H1 (cell line): ENCODE results near the gene TSPAN5. TPM values are rescaled to one million over a fixed set of nuclear protein-coding genes. Genes with fewer than 3 reads are reported as not detected.

Experiments
- CTCF ChIA-PET: fragments of 300-600 bp; sonication (Branson Sonifier 250); formaldehyde crosslinking; loops from one replicate; lab custom pipeline; 2021; ENCODE audit not compliant: partially characterized antibody; lab: Charles Lee
- POLR2A ChIA-PET: fragments of 300-600 bp; sonication (Branson Sonifier 250); formaldehyde crosslinking; loops from one replicate; lab custom pipeline; 2021; ENCODE audit warnings: inconsistent platforms; ENCODE audit not compliant: partially characterized antibody; lab: Charles Lee
- DNase-seq, 2 experiments: peaks; one replicate each; pipeline versions ENCODE4 v3.0.0 to v3.0.0-alpha.2; 2010 to 2022; ENCODE audit warnings: low spot score in 2 of 2, low read depth in 1 of 2, mixed read lengths in 1 of 2
- FAIRE-seq: peaks from 2 replicates; lab custom pipeline; 2011; peaks lifted over from hg19 to GRCh38; lab: Jason Lieb, UNC
- H2AFZ ChIP-seq: 2 replicates; pipeline ENCODE4 v1.8.1; 2012; ENCODE audit warnings: low read length, inconsistent platforms
- H2AK5ac ChIP-seq: 2 replicates; pipeline ENCODE4 v1.6.1; 2013; ENCODE audit warnings: low read depth, low read length
- H2BK120ac ChIP-seq: replicated peaks from 2 replicates; pipeline ENCODE3; 2013; ENCODE audit warnings: low read depth, low read length, inconsistent platforms
- H2BK12ac ChIP-seq: 2 replicates; pipeline ENCODE4 v1.6.1; 2013; ENCODE audit warnings: low read depth, low read length
- H2BK15ac ChIP-seq: 2 replicates; pipeline ENCODE4 v1.6.1; 2013; ENCODE audit warnings: low read length
- H2BK20ac ChIP-seq: 2 replicates; pipeline ENCODE4 v1.6.1; 2013; ENCODE audit warnings: low read length
- H2BK5ac ChIP-seq: 2 replicates; pipeline ENCODE4 v1.6.1; 2013; ENCODE audit warnings: low read depth, low read length
- H3K14ac ChIP-seq: 2 replicates; pipeline ENCODE4 v1.6.1; 2013; ENCODE audit warnings: inconsistent platforms; ENCODE audit not compliant: insufficient read length
- H3K18ac ChIP-seq: 2 replicates; pipeline ENCODE4 v1.6.1; 2013; ENCODE audit warnings: low read length; ENCODE audit errors: extremely low read depth
- H3K23ac ChIP-seq: 2 replicates; pipeline ENCODE4 v1.6.1; 2013; ENCODE audit warnings: inconsistent platforms; ENCODE audit not compliant: insufficient read length
- H3K23me2 ChIP-seq: 2 replicates; pipeline ENCODE4 v1.6.1; 2013; ENCODE audit warnings: low read depth, low read length
- H3K27ac ChIP-seq: 2 replicates; pipeline ENCODE4 v1.6.1; 2011; ENCODE audit warnings: low read depth, low read length, inconsistent platforms
- H3K27me3 ChIP-seq, 4 experiments: replicated peaks in 1 of 4; 1 replicate in 1 of 4; 2 replicates in 3 of 4; pipeline versions ENCODE4 v1.6.1 to v1.8.1; 2011 to 2013; ENCODE audit warnings: low read length in 3 of 4, mild to moderate bottlenecking in 3 of 4, inconsistent platforms in 2 of 4, mixed read lengths in 2 of 4, moderate library complexity in 1 of 4; ENCODE audit not compliant: control insufficient read depth in 3 of 4, insufficient read depth in 3 of 4; ENCODE audit errors: extremely low read depth in 1 of 4
- H3K36me3 ChIP-seq, 4 experiments: 2 replicates each; pipeline versions ENCODE4 v1.6.1 to v1.8.1; 2011 to 2013; ENCODE audit warnings: mild to moderate bottlenecking in 4 of 4, low read length in 3 of 4, moderate library complexity in 2 of 4, control low read depth in 1 of 4, inconsistent platforms in 1 of 4; ENCODE audit not compliant: insufficient read depth in 4 of 4, control insufficient read depth in 2 of 4
- H3K4ac ChIP-seq: replicated peaks from 2 replicates; pipeline ENCODE3; 2013; ENCODE audit warnings: low read length, low read depth, mixed read lengths, inconsistent platforms; ENCODE audit not compliant: insufficient read length
- H3K4me1 ChIP-seq, 4 experiments: replicated peaks in 1 of 4; 1 replicate in 1 of 4; 2 replicates in 3 of 4; pipeline versions ENCODE4 v1.6.1 to v1.8.1; 2011 to 2013; ENCODE audit warnings: low read length in 3 of 4, inconsistent platforms in 2 of 4, mixed read lengths in 1 of 4; ENCODE audit not compliant: insufficient read depth in 4 of 4, control insufficient read depth in 3 of 4
- H3K4me2 ChIP-seq, 2 experiments: 2 replicates each; pipeline versions ENCODE4 v1.6.1 to v1.8.1; 2011 to 2013; ENCODE audit warnings: low read depth in 2 of 2, low read length in 2 of 2, control low read depth in 1 of 2, inconsistent platforms in 1 of 2, mild to moderate bottlenecking in 1 of 2; ENCODE audit not compliant: insufficient read depth in 1 of 2
- H3K4me3 ChIP-seq, 4 experiments: fragments of 200-600, 300-600 bp in 1 of 4; sonication (generic), shearing (Covaris generic), sonication (Bioruptor Twin) in 1 of 4; 2 replicates each; pipeline versions ENCODE4 v1.5.1 to v1.8.1; 2011 to 2016; ENCODE audit warnings: low read length in 4 of 4, low read depth in 3 of 4, control low read depth in 2 of 4, inconsistent platforms in 2 of 4, mild to moderate bottlenecking in 2 of 4, mixed read lengths in 1 of 4, moderate library complexity in 1 of 4; ENCODE audit not compliant: insufficient read depth in 2 of 4; ENCODE audit errors: extremely low read depth in 1 of 4
- H3K56ac ChIP-seq: replicated peaks from 2 replicates; pipeline ENCODE3; 2013; ENCODE audit warnings: low read depth, mild to moderate bottlenecking, mixed read lengths, low read length, inconsistent platforms; ENCODE audit not compliant: insufficient read length
- H3K79me1 ChIP-seq: 2 replicates; pipeline ENCODE4 v1.6.1; 2013; ENCODE audit warnings: low read depth, low read length, control low read depth
- H3K79me2 ChIP-seq, 2 experiments: 2 replicates each; pipeline versions ENCODE4 v1.6.1 to v1.8.1; 2012 to 2013; ENCODE audit warnings: low read length in 2 of 2, mild to moderate bottlenecking in 2 of 2, inconsistent platforms in 1 of 2; ENCODE audit not compliant: insufficient read depth in 2 of 2, control insufficient read depth in 1 of 2
- H3K9ac ChIP-seq, 4 experiments: replicated peaks in 1 of 4; 1 replicate in 1 of 4; 2 replicates in 3 of 4; pipeline versions ENCODE4 v1.6.1 to v1.8.1; 2011 to 2013; ENCODE audit warnings: low read depth in 3 of 4, low read length in 3 of 4, control low read depth in 2 of 4, mild to moderate bottlenecking in 2 of 4, moderate library complexity in 2 of 4, inconsistent platforms in 1 of 4; ENCODE audit errors: extremely low read depth in 1 of 4
- H3K9me3 ChIP-seq, 2 experiments: 2 replicates each; pipeline versions ENCODE4 v1.6.1 to v1.8.1; 2012 to 2013; ENCODE audit warnings: mild to moderate bottlenecking in 2 of 2, moderate library complexity in 2 of 2, control low read depth in 1 of 2, inconsistent platforms in 1 of 2, low read depth in 1 of 2, low read length in 1 of 2, mixed read lengths in 1 of 2; ENCODE audit not compliant: insufficient read depth in 2 of 2
- H4K20me1 ChIP-seq, 2 experiments: replicated peaks in 1 of 2; 2 replicates each; pipeline versions ENCODE3 to v1.8.1; 2011 to 2013; ENCODE audit warnings: inconsistent platforms in 2 of 2, low read length in 2 of 2, mild to moderate bottlenecking in 1 of 2; ENCODE audit not compliant: insufficient read depth in 2 of 2, control insufficient read depth in 1 of 2
- H4K5ac ChIP-seq: 2 replicates; pipeline ENCODE4 v1.6.1; 2013; ENCODE audit warnings: low read length, low read depth, mixed read lengths, inconsistent platforms; ENCODE audit not compliant: insufficient read length
- H4K8ac ChIP-seq: 2 replicates; pipeline ENCODE4 v1.8.0; 2013; ENCODE audit warnings: mild to moderate bottlenecking, moderate library complexity, low read length, inconsistent platforms; ENCODE audit not compliant: insufficient read depth; ENCODE audit errors: extremely low read depth
- H4K91ac ChIP-seq: replicated peaks from 2 replicates; pipeline ENCODE3; 2013; ENCODE audit warnings: low read length, mixed read lengths, inconsistent platforms; ENCODE audit not compliant: insufficient read length
- FOSL1 ChIP-seq: IDR thresholded peaks from 2 replicates; pipeline ENCODE4 v1.6.1; 2011; ENCODE audit warnings: mild to moderate bottlenecking, low read depth, low read length, moderate library complexity; ENCODE audit not compliant: insufficient read depth
- GABPA ChIP-seq: IDR thresholded peaks from 2 replicates; pipeline ENCODE4 v1.6.1; 2011; ENCODE audit warnings: mild to moderate bottlenecking, low read length, moderate library complexity, borderline replicate concordance; ENCODE audit not compliant: insufficient read depth
- PHF8 ChIP-seq: fragments of 200-600 bp; sonication (generic); conservative IDR thresholded peaks from 2 replicates; pipeline ENCODE4 v1.7.1; 2012; ENCODE audit warnings: low read depth, mild to moderate bottlenecking, inconsistent platforms, low read length, moderate library complexity
- POLR2A ChIP-seq, 2 experiments: IDR thresholded peaks; 1 replicate in 1 of 2; 2 replicates in 1 of 2; pipeline ENCODE4 v1.6.1; 2011; ENCODE audit warnings: low read depth in 2 of 2, low read length in 2 of 2, mild to moderate bottlenecking in 2 of 2; ENCODE audit errors: control extremely low read depth in 1 of 2
- POU5F1 ChIP-seq: IDR thresholded peaks from 2 replicates; pipeline ENCODE4 v1.6.1; 2011; ENCODE audit warnings: low read depth, mild to moderate bottlenecking, low read length, moderate library complexity
- SIRT6 ChIP-seq: IDR thresholded peaks from one replicate; pipeline ENCODE4 v1.7.1; 2012; ENCODE audit warnings: low read length, inconsistent platforms
- SP1 ChIP-seq: IDR thresholded peaks from 2 replicates; pipeline ENCODE4 v1.6.1; 2011; ENCODE audit warnings: low read depth, low read length
- SP4 ChIP-seq: IDR thresholded peaks from 2 replicates; pipeline ENCODE4 v1.6.1; 2012; ENCODE audit warnings: low read length, inconsistent platforms
- TBP ChIP-seq: IDR thresholded peaks from 2 replicates; pipeline ENCODE4 v1.6.1; 2011; ENCODE audit warnings: low read depth, low read length, improper control_type of control experiment
- TEAD4 ChIP-seq: IDR thresholded peaks from 2 replicates; pipeline ENCODE4 v1.6.1; 2012; ENCODE audit warnings: low read depth, low read length, inconsistent platforms, mixed read lengths
- WGBS, 2 experiments: shearing (Covaris generic) in 1 of 2; methylation state at CpG; one replicate each; pipeline versions ENCODE4 v1.1.6 to v1.1.7; 2013 to 2015; ENCODE audit warnings: low lambda C conversion rate in 2 of 2, mixed read lengths in 2 of 2, inconsistent platforms in 1 of 2, low coverage in 1 of 2, missing lambda C conversion rate in 1 of 2; ENCODE audit not compliant: insufficient replicate concordance in 2 of 2, insufficient coverage in 1 of 2, insufficient read length in 1 of 2; ENCODE audit errors: extremely low coverage in 1 of 2, missing lambda C conversion rate in 1 of 2; 5-methylcytosine and 5-hydroxymethylcytosine counted together
- polyA plus RNA-seq, 7 experiments: library from polyadenylated mRNA; depleted of rRNA in 3 of 7; stranded (reverse) in 5 of 7; unstranded in 2 of 7; fragments of >200 nt in 5 of 7; fragments of 200-250 nt in 2 of 7; gene quantifications; 1 replicate in 5 of 7; 2 replicates in 1 of 7; 4 replicates in 1 of 7; pipeline versions ENCODE4 v1.2.1 to v1.2.3, GENCODE V29; 2011 to 2013; ENCODE audit warnings: missing spikeins in 2 of 7, mixed read lengths in 2 of 7
- total RNA-seq: library from RNA; stranded (reverse); fragmentation: NEBNext Ultra II Directional; extraction: Animal tissue kit (Norgen Biotek cat#: 25700); gene quantifications from 2 replicates; pipeline ENCODE4 v1.2.1, GENCODE V29; 2021
- TF ChIP-seq, protein P1 (sequence below): IDR thresholded peaks from 2 replicates; pipeline ENCODE4 v1.6.1; 2012; ENCODE audit warnings: inconsistent platforms

TSPAN5 gene
- total and polyA plus RNA-seq, 2 of the 8 experiments (the other 6 are each of a cell fraction or from before 2014, with no cell fraction given), result 17.6 to 21.2 TPM

DNA sequence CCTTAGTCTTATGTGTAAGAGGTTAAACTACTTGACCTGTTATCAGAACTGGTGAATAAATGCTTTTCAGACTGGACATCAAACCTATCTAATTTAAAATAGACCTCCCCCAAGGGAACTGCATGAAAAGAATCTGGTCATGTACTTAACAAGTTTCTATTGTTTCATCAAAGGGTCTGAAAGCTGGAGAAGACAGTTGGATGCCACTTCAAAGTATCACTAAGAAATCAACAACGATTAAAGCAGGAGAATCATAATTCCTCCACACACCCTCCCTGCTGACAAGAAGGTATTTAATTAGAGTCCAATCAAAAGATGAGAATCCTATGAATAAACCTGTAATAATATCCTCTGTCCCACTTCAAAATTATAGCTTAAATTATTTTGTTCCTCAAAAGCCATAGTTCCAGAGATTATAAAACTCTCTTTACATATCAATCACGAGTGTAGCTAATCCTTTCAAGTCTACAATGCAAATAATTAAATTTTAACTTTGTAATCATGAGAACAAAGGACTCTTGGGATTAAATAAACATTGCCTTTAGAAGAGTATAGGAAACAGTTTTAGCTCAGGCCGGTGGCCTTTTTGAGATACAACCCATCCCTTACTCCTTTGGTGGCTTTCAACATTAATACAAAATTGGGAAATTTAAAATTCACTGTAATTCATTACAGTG, 35.1 kb downstream of the TSPAN5 start:
- Histone ChIP-seq H3K23ac (no peak overlapping the region), H3K4me3 (no peak overlapping the region), H4K5ac (no peak overlapping the region), H2BK5ac (no peak overlapping the region), H3K4me1 (peaks cover 0 to 18% (median 3%) of the 10 kb centered on the region in 4 experiments; a peak in 4 of 7 replicates), H3K9me3 (no peaks in the 10 kb centered on the region), H3K27ac (no peak overlapping the region), H2AFZ (no peak overlapping the region), H3K56ac (no peak overlapping the region), H3K14ac (no peak overlapping the region), H4K91ac (no peak overlapping the region), H3K79me2 (peaks cover 0 to 25% of the 10 kb centered on the region in 2 experiments; a peak in 1 of 4 replicates), H3K27me3 (no peaks in the 10 kb centered on the region), H4K20me1 (no peaks in the 10 kb centered on the region), H3K4me2 (no peak overlapping the region), H3K23me2 (no peaks in the 10 kb centered on the region), H2BK12ac (no peak overlapping the region), H4K8ac (no peak overlapping the region), H2BK120ac (no peak overlapping the region), H2AK5ac (no peak overlapping the region), H3K4ac (no peak overlapping the region), H2BK15ac (no peak overlapping the region), H3K9ac (no peak overlapping the region), H3K18ac (no peak overlapping the region), H2BK20ac (no peak overlapping the region), H3K79me1 (no peaks in the 10 kb centered on the region), H3K36me3 (no peaks in the 10 kb centered on the region)
- ChIA-PET CTCF (interaction anchor here (0.7 to 0.8 kb wide), 2 partner anchors 23 to 64 kb away, joined by 3 to 4 read pairs; no protein-coding TSS in a partner anchor), POLR2A (interaction anchor here (1.0 kb wide), 2 partner anchors 9 to 35 kb away, joined by 3 to 4 read pairs; partner anchors contain the start of gene TSPAN5)
- DNase-seq (no peak), FAIRE-seq (no peak)
- WGBS, 2 experiments, result 77% methylated on average over 3 of the region's 3 CpGs; no CpG with 5 or more reads in 1 of the 2 experiments
- TF ChIP-seq POU5F1, result no peak
- no peak for TF ChIP-seq PHF8
- TF ChIP-seq POLR2A (IDR thresholded peaks at IDR 0.05; ENCODE audit: control extremely low read depth in 1 of 2, low read depth in 2 of 2, low read length in 2 of 2), result no peak
- TF ChIP-seq SP4, result no peak
- TF ChIP-seq GABPA, result no peak
- no peak for TF ChIP-seq SP1
- no peak for TF ChIP-seq TBP
- TF ChIP-seq FOSL1, result no peak
- no peak for TF ChIP-seq SIRT6
- TF ChIP-seq, protein P1, sequence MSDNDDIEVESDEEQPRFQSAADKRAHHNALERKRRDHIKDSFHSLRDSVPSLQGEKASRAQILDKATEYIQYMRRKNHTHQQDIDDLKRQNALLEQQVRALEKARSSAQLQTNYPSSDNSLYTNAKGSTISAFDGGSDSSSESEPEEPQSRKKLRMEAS, result no peak
- TF ChIP-seq TEAD4, result no peak
